GM18951 (cell line): ENCODE results near the gene PLXNB2.
A peak's percentile ranks its signal among the peaks of the same experiment; 100 is the strongest.
"Not testable (repeated sequence)": the region's sequence is repeated elsewhere in the genome, so short reads cannot be mapped to it uniquely, and the experiment has no call there.

Source experiments
- POLR2A ChIP-seq: IDR thresholded peaks from 4 replicates; pipeline ENCODE4 v1.6.1; 2011; ENCODE audit warnings: mild to moderate bottlenecking; ENCODE audit not compliant: insufficient read length, insufficient read depth; ENCODE audit errors: extremely low read depth
- in situ Hi-C: fragments of 300-500 bp; cut with MboI; formaldehyde crosslinking; loops from one replicate; pipeline ENCODE4 v1.12.0; 2022; ENCODE audit warnings: low sequenced_read_pairs, mixed read lengths, inconsistent platforms; ENCODE audit not compliant: unreplicated experiment

PLXNB2 gene

DNA sequence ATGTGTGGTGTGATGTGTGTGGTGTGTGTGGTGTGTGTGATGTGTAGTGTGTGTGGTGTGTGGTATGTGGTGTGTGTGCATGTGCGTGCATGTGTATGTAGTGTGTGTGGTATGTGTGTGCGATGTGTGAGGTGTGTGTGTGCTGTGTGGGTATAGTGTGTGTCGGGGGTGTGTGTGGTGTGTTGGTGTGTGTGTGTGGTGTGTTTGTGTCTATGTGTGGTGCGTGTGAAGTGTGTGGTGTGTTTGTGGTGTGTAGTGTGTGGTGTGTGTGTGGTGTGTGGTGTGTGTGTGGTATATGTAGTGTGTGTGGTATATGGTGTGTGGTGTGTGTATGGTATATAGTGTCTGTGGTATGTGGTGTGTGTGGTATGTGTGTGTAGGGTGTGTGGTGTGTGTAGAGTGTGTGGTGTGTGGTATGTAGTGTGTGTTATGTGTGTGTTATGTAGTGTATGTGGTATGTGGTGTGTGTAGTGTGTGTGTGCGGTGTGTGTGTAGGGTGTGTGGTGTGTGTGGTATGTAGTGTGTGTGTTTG, 30.7 kb upstream of the PLXNB2 start:
- no peak for TF ChIP-seq POLR2A
- in situ Hi-C loops, result no loop called here

DNA sequence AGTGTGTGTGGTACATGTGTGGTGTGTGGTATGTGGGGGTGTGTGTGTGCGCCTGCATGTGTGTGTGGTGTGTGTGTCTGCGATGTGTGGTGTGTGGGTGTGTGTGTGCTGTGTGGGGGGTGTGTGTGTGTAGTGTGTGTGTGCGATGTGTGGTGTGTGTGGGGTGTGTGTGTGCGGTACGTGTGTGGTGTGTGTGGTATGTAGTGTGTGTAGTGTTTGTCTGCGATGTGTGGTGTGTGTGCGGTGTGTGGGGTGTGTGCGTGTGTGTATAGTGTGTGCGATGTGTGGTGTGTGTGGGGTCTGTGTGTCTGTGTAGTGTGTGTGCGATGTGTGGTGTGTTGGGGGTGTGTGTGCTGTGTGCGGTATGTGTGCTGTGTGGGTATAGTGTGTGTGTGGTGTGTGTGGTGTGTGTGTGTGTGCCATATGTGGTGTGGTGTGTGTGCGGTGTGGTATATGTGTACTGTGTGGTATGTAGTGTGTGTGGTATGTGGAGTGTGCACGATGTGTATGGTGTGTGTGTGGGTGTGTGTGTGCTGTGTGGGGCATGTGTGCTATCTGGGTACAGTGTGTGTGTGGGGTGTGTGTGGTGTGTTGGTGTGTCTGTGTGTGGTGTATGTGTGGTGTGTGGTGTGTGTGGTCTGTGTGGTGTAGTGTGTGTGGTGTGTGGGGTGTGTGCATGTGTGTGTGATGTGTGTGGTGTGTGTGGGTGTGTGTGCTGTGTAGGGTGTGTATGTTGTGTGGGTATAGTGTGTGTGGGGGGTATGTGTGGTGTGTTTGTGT, 30.0 kb upstream of the PLXNB2 start:
- in situ Hi-C loops, result no loop called here

DNA sequence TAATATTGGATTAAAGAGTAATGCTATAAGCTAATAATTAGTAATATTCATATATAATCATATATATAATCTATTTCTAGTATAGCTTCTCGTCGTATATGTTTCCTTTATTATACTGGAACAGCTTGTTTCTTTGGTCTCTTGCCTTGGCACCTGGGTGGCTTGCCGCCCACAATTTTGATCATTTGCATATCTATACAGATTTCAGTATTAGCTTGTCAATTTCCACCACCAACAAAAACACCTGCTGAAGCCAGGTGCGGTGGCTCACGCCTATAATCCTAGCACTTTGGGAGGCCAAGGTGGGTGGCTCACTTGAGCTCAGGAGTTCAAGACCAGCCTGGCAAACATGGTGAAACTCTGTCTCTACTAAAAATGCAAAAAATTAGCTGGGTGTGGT, 27.0 kb upstream of the PLXNB2 start:
- in situ Hi-C loops, result not testable (repeated sequence)

More for the DNA sequence above, 30.0 kb upstream of the PLXNB2 start:
- no peak for TF ChIP-seq POLR2A

DNA sequence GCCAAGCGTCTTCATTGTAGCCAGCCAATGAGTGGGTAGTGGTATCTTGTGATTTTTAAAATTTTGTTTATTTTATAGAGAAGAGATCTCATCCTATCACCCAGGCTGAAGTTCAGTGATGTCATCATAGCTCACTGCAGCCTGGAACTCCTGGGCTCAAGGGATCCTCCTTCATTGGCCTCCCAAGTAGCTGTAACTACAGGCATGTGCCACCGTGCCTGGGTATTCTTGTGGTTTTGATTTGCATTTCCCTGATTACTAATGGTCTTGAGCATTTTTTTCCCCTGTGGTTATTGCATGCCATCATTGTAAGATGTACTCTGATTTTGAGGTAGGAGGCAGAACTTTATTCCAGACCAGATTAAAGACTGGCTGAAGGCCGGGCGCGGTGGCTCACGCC, 21.8 kb upstream of the PLXNB2 start:
- in situ Hi-C loops, result loop anchor here (5.0 kb wide), 1 partner anchor 57 kb away; the partner anchor contains the start of gene MAPK11

DNA sequence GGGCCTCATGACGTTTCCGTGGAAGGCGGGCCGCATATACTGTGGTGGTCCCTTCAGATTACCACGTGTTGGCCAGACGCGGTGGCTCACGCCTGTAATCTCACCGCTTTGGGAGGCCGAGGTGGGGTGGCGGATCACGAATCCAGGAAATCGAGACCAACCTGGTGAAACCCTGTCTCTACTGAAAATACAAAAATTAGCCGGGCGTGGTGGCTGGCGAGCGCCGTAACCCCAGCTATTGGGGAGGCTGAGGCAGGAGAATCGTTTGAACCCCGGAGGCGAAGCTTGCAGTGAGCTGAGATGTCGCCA, 20.2 kb upstream of the PLXNB2 start:
- no peak for TF ChIP-seq POLR2A
- in situ Hi-C loops, result loop anchor here (5.0 kb wide), 1 partner anchor 55 kb away; the partner anchor contains the start of gene MAPK11

More for the DNA sequence above, 21.8 kb upstream of the PLXNB2 start:
- no peak for TF ChIP-seq POLR2A

DNA sequence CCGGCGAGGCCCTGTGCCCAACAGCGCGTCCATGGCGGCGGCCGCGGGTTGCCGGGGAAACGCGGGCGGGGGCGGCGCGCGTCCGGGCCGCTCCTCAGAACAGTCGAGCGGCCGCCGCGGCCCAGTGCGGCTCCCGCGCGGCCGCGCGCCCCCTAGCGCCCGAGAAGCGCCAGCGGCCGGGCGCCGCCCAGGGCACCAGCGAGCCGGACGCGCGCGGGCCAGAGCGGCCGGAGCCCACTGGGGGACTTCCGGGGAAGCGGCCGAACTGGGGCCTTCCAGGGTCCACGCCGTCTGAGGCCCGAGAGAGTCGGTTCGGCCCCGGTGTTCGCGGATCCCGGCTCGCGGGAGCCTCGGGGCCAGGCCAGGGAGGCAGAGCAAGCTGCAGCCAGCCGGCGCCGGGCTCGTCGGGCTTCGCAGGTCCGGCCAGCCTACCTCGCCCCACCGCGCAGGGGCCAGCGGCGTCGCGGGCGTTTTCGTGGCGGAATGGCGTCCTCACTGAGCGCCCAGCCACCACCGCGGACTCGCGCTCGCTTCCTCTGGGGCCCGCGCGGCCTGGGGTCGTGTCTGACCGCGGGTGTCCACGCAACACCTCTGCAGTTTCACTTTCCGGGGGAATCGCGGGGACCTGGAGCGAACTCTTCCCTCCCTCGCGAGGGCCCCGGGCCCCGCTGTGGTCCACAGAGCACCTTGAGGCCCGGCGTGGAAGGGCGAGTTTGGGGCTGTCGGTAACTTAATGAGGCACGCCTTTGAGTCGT, 19.7 kb upstream of the PLXNB2 start, which contains the start of gene DENND6B:
DENND6B (minus strand) TSS at position 57 of the 755 bp plus-strand sequence; CDS start at position 33, 24 bp downstream.
- TF ChIP-seq POLR2A, result peak; percentile 85
- in situ Hi-C loops, result loop anchor here (5.0 kb wide), 1 partner anchor 55 kb away; the partner anchor contains the start of gene MAPK11

DNA sequence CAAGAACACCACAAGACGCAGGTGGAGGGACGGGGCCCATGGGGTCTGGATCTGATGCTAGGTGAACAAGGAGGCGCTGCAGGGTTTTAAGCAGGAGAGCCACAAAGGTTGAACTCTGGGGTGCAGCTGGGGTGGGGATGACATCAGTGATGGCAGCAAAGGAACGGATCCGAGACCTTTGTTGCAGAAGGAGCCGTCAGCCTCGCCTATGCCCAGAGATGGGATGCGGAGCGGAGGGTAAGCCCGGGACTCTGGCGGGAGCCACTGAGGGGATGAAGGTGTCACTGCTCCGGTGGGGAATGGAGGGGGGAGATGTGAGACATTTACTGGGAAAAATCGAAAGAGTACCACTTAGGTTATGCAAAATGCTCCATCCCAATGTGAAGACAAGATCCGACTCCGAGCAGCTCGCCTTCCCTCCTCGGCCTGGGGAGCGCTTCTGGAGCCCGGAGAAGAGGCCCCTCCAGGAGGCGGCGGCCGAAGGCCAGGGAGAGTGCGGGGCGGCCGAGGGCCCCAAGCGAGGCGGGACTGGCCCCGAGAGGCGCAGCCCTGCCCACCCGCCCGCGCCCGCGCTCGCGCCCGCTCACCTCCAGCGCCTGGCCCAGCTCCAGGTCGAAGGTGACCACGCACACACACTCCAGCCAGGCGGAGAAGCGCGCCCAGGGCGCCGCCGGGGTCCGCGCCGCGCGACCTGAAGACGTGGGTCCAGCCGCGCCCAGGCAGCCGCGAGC, 18.9 kb upstream of the PLXNB2 start:
- in situ Hi-C loops, result loop anchor here (5.0 kb wide), 1 partner anchor 54 kb away; the partner anchor contains the start of gene MAPK11
- no peak for TF ChIP-seq POLR2A

DNA sequence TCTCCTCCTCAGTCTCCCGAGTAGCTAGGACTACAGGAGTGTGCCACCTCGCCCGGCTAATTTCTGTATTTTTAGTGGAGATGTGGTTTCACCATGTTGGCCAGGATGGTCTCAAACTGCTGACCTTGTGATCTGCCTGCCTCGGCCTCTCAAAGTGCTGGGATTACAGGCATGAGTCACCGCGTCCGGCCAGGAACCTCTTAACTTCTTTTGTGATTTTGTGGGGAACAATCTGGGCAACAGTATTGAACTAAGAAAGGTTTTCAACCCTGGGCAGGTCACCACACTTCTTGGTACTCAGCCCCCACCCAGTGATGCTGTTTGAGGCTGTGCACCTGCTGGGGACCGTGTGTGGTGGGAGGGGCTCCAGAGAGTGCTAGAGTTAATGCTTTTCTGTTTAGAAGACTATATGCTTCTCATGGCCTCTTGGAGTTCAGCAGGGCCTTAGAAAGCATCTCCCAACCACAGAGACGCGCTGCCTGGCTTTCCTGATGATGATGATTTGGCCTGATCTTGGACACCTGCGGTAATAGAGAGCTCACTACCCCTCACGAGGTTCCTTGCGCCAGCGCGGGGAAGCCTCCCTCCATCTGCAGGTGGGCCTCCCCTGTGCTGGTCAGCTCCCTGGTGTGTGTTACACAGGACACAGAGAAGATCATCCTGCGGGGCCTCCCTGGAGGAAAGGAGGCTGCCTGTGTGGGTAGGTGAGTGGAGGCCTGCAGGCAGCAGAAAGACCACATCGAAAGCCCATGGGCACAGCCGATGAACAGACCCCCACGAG, 18.2 kb upstream of the PLXNB2 start:
- in situ Hi-C loops, result loop anchor here (5.0 kb wide), 1 partner anchor 53 kb away; the partner anchor contains the start of gene MAPK11

DNA sequence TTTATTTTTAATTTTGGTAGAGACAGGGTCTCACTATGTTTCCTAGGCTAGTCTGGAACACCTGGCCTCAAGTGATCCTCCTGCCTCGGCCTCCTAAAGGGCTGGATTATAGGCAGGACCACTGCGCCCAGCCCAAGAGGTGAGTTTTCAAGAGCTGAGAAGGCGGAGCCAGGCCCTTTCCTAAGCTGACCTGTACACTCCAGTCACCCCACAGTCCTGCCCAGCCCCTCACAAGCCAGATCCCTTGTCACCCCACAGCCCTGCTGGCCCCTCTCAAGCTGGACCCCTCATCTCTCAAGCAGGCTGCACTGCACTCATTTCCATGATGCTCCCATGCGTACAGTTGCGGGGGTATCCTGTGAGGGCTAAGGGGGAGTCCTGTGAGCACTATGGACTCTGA, 16.5 kb upstream of the PLXNB2 start:
- TF ChIP-seq POLR2A, result no peak
- in situ Hi-C loops, result no loop called here

More for the DNA sequence above, 18.2 kb upstream of the PLXNB2 start:
- TF ChIP-seq POLR2A, result no peak

DNA sequence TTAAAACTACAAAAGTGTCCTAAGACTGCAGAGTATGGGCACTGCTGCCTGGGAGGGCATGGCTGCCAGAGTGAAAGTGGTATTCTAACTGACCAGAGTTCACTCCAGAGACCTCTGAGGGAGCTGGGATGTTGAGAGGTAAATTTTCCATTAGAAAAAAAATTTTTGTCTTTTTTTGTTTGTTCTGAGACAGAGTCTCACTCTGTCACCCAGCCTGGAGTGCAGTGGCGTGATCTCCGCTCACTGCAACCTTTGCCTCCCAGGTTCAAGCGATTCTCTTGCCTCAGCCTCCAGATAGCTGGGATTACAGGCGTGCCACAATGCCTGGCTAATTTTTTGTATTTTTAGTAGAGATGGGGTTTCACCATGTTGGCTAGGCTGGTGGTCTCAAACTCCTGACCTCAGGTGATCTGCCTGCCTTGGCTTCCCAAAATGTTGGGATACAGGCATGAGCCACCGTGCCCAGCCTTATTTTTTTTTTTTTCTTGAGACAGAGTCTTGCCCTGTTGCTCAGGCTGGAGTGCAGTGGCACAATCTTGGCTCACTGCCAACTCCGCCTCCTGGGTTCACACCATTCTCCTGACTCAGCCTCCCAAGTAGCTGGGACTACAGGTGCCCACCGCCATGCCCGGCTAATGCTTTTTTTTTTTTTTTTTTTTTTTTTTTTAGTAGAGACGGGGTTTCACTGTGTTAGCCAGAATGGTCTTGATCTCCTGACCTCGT, 15.1 kb upstream of the PLXNB2 start:
- in situ Hi-C loops, result not testable (repeated sequence)

DNA sequence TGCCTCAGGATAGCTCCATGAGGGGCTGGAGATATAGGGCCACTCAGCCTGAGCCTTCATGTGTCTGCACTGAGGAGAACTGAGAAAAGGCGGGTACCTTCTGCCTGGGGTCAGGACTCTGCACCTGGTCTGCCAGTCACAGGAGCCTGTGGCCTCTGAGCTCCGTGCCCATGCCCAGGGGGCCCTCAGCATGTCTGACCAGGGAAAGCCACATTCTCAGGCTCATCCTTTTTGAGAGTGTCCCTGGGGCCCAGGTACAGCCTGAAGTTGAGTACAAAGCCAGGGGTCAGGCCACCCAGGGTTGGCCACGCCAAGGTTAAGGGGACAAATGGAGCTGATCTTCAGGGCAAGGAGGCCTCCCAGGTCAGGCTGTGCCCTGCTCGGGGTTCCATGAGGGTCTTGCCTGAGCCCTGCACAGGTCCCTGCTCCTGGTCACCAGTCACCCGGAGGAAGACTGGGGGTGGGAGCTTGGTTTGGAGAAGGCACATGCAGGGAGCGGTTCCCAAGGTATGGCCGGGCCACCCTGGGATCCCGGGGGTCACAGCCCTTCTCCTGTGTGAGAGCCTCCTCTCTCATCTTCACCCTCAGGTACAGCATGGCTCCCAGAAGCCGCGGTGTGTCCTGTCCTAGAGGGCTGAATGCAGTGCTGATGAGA, 13.4 kb upstream of the PLXNB2 start:
- TF ChIP-seq POLR2A, result no peak
- in situ Hi-C loops, result no loop called here

DNA sequence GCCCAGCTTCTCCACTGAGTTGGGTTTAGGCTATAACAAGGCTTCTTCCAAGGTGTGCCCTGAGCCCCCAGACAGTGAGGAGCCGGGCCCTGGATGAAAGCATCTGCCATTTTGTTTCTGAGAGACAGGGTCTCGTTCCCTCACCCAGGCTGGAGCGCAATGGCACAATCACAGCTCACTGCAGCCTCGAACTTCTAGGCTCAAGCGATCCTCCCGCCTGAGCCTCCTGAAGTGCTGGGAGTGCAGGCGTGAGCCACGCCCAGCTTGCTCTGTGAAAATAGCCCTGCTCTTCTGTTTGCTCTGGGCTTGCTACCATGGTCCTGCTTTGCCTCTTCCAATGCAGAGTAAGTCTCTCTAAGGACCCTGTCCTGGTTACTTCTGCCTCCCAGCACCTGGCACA, 12.7 kb upstream of the PLXNB2 start:
- TF ChIP-seq POLR2A, result no peak
- in situ Hi-C loops, result no loop called here
